GM12878 (cell line): Measurements from ENCODE around the gene ANAPC2. TPM values are rescaled to one million over a fixed set of nuclear protein-coding genes. Genes with fewer than 3 reads are reported as not detected.

Source experiments
- ATAC-seq: fragments of 200-7000 bp; cut with Tn5 transposase; 3 replicates; pipeline ENCODE4 v1.9.1; 2020; ENCODE audit warnings: mild to moderate bottlenecking, moderate library complexity
- BruUV-seq: library from RNA; stranded (reverse); fragments of 400-500 nt; replicated peaks from 2 replicates; lab custom pipeline; 2021; lab: Mats Ljungman, UMichigan
- CTCF ChIA-PET: fragments of 300-600 bp; sonication (Branson Sonifier 250); formaldehyde crosslinking; extraction: SDS; loops from one replicate; lab custom pipeline; 2021; ENCODE audit warnings: inconsistent platforms; lab: Yijun Ruan, JAX
- POLR2A ChIA-PET: fragments of 350-600 bp; formaldehyde crosslinking; extraction: SDS; loops from one replicate; lab custom pipeline; 2021; ENCODE audit warnings: inconsistent platforms; lab: Charles Lee
- RAD21 ChIA-PET: fragments of 300-600 bp; sonication (Branson Sonifier 250); formaldehyde crosslinking; loops from one replicate; lab custom pipeline; 2023; ENCODE audit warnings: antibody characterized with exemption; ENCODE audit not compliant: unreplicated experiment; lab: Charles Lee
- SMC1A ChIA-PET: fragments of 300-600 bp; sonication (Branson Sonifier 250); formaldehyde crosslinking; loops from one replicate; lab custom pipeline; 2023; ENCODE audit not compliant: unreplicated experiment, uncharacterized antibody; lab: Charles Lee
- DNase-seq: peaks from one replicate; pipeline ENCODE4 v3.0.0-alpha.2; 2011; ENCODE audit warnings: low read depth, low spot score
- FAIRE-seq: peaks from 3 replicates; lab custom pipeline; 2011; peaks lifted over from hg19 to GRCh38; lab: Jason Lieb, UNC
- H2AFZ ChIP-seq: 2 replicates; pipeline ENCODE4 v1.6.0; 2011; ENCODE audit warnings: low read depth, low read length, control low read depth; ENCODE audit not compliant: control insufficient read depth
- H3K27ac ChIP-seq: 2 replicates; pipeline ENCODE4 v1.5.1; 2011; ENCODE audit warnings: control low read depth; ENCODE audit not compliant: control insufficient read depth, insufficient read depth
- H3K27me3 ChIP-seq, 2 experiments: replicated peaks in 1 of 2; 2 replicates each; pipeline versions ENCODE4 v1.6.0 to v1.6.1; 2011; ENCODE audit warnings: low read length in 1 of 2; ENCODE audit not compliant: control insufficient read depth in 2 of 2, insufficient read depth in 2 of 2
- H3K36me3 ChIP-seq, 2 experiments: 2 replicates each; pipeline ENCODE4 v1.5.1; 2011; ENCODE audit warnings: low read length in 1 of 2; ENCODE audit not compliant: control insufficient read depth in 2 of 2, insufficient read depth in 2 of 2
- H3K4me1 ChIP-seq: 2 replicates; pipeline ENCODE4 v1.6.1; 2011; ENCODE audit warnings: mild to moderate bottlenecking, low read length, moderate library complexity, mixed read lengths; ENCODE audit not compliant: control insufficient read depth, insufficient read depth
- H3K4me2 ChIP-seq: 2 replicates; pipeline ENCODE4 v1.6.0; 2011; ENCODE audit warnings: control low read depth; ENCODE audit not compliant: control insufficient read depth, insufficient read depth
- H3K4me3 ChIP-seq: fragments of 200-600 bp; sonication (generic); 2 replicates; pipeline ENCODE4 v1.5.1; 2016
- H3K79me2 ChIP-seq: 2 replicates; pipeline ENCODE4 v1.6.0; 2011; ENCODE audit warnings: low read length; ENCODE audit not compliant: control insufficient read depth, insufficient read depth
- H3K9ac ChIP-seq: 2 replicates; pipeline ENCODE4 v1.8.0; 2011; ENCODE audit warnings: low read length, control low read depth, mixed read lengths; ENCODE audit not compliant: control insufficient read depth, insufficient read depth
- H3K9me3 ChIP-seq: replicated peaks from 3 replicates; pipeline ENCODE4 v1.5.1; 2011; ENCODE audit warnings: mild to moderate bottlenecking, low read length; ENCODE audit not compliant: control insufficient read depth, insufficient read depth
- H4K20me1 ChIP-seq: 2 replicates; pipeline ENCODE4 v1.6.0; 2011; ENCODE audit not compliant: control insufficient read depth, insufficient read depth
- BRCA1 ChIP-seq: IDR thresholded peaks from 2 replicates; pipeline ENCODE4 v1.6.1; 2011; ENCODE audit warnings: low read depth, low read length, improper control_type of control experiment
- CBFB ChIP-seq: IDR thresholded peaks from 2 replicates; pipeline ENCODE4 v1.6.1; 2016; ENCODE audit warnings: antibody characterized with exemption, low read depth
- GABPA ChIP-seq: IDR thresholded peaks from 2 replicates; pipeline ENCODE4 v1.6.1; 2014; ENCODE audit warnings: antibody characterized with exemption, low read depth, mild to moderate bottlenecking, inconsistent platforms
- IRF4 ChIP-seq: IDR thresholded peaks from 2 replicates; pipeline ENCODE4 v1.6.1; 2011; ENCODE audit warnings: low read depth, low read length
- JUND ChIP-seq: IDR thresholded peaks from 2 replicates; pipeline ENCODE4 v1.6.1; 2012; ENCODE audit warnings: low read depth, mild to moderate bottlenecking, low read length, improper control_type of control experiment, moderate library complexity
- NFXL1 ChIP-seq: fragments of 450-650 bp; IDR thresholded peaks from 2 replicates; pipeline ENCODE4 v1.6.1; 2017; ENCODE audit warnings: antibody characterized with exemption, mild to moderate bottlenecking, borderline replicate concordance
- PAX5 ChIP-seq: IDR thresholded peaks from 2 replicates; pipeline ENCODE4 v1.6.1; 2011; ENCODE audit warnings: low read depth, low read length, borderline replicate concordance
- POLR2AphosphoS5 ChIP-seq: IDR thresholded peaks from 2 replicates; pipeline ENCODE4 v1.6.1; 2011; ENCODE audit warnings: mild to moderate bottlenecking, low read length, inconsistent platforms
- RAD51 ChIP-seq: fragments of 450-650 bp; IDR thresholded peaks from 2 replicates; pipeline ENCODE4 v1.6.1; 2016; ENCODE audit warnings: moderate library complexity, mild to moderate bottlenecking, inconsistent platforms
- RFX5 ChIP-seq: IDR thresholded peaks from 2 replicates; pipeline ENCODE4 v1.6.1; 2011; ENCODE audit warnings: low read depth, low read length, improper control_type of control experiment
- SUPT20H ChIP-seq: IDR thresholded peaks from 2 replicates; pipeline ENCODE4 v1.6.1; 2011; ENCODE audit warnings: low read depth, mild to moderate bottlenecking, low read length, moderate library complexity, borderline replicate concordance; ENCODE audit not compliant: control insufficient read depth
- SUZ12 ChIP-seq: fragments of 200-600 bp; sonication (generic); IDR thresholded peaks from one replicate; pipeline ENCODE4 v1.6.1; 2018; ENCODE audit warnings: antibody characterized with exemption, mild to moderate bottlenecking; ENCODE audit not compliant: unreplicated experiment
- YY1 ChIP-seq: IDR thresholded peaks from 2 replicates; pipeline ENCODE4 v1.6.1; 2011; ENCODE audit warnings: low read depth, mild to moderate bottlenecking, low read length
- ZNF207 ChIP-seq: fragments of 450-650 bp; IDR thresholded peaks from 2 replicates; pipeline ENCODE4 v1.6.1; 2014; ENCODE audit warnings: antibody characterized with exemption, mild to moderate bottlenecking, borderline replicate concordance
- ZNF24 ChIP-seq: fragments of 450-650 bp; IDR thresholded peaks from 2 replicates; pipeline ENCODE4 v1.6.1; 2017; ENCODE audit warnings: antibody characterized with exemption, mild to moderate bottlenecking
- WGBS: methylation state at CpG from one replicate; pipeline ENCODE4 v1.1.6; 2016; ENCODE audit warnings: low lambda C conversion rate; ENCODE audit not compliant: insufficient replicate concordance, insufficient coverage; ENCODE audit errors: missing lambda C conversion rate; 5-methylcytosine and 5-hydroxymethylcytosine counted together
- in situ Hi-C: fragments of 300-500 bp; cut with MboI; formaldehyde crosslinking; loops from 9 replicates; pipeline ENCODE4 v1.14.3; 2018; ENCODE audit warnings: mixed read lengths
- intact Hi-C: fragments of 100-400 bp; cut with micrococcal nuclease; formaldehyde crosslinking; loops from one replicate; pipeline ENCODE4 v1.14.2; 2022; ENCODE audit not compliant: unreplicated experiment
- polyA plus RNA-seq, 11 experiments: library from polyadenylated mRNA; depleted of rRNA in 4 of 11; unstranded in 6 of 11; stranded (reverse) in 5 of 11; fragments of >200 nt; fragmentation: Nextera tagmentation in 4 of 11; fragmentation: Illumina TruSeq in 1 of 11; extraction: Ambion mirVana in 4 of 11; extraction: Trizol in 1 of 11; gene quantifications; 1 replicate in 1 of 11; 2 replicates in 10 of 11; pipeline versions ENCODE4 v1.2.1 to v1.2.3, GENCODE V29; 2011 to 2016; ENCODE audit warnings: inconsistent platforms in 2 of 11, missing spikeins in 2 of 11, low read depth in 1 of 11
- total RNA-seq, 4 experiments: library from RNA; depleted of rRNA in 3 of 4; stranded (reverse); fragments of >200 nt in 3 of 4; fragmentation: Illumina TruSeq in 1 of 4; extraction: Trizol in 1 of 4; gene quantifications; 2 replicates each; pipeline versions ENCODE4 v1.2.1 to v1.2.3, GENCODE V29; 2013 to 2021
- TF ChIP-seq, protein P1 (sequence below): fragments of 450-650 bp; IDR thresholded peaks from 2 replicates; pipeline ENCODE4 v1.6.1; 2017; ENCODE audit warnings: mild to moderate bottlenecking, low read depth, inconsistent platforms; ENCODE audit not compliant: poor library complexity, severe bottlenecking
- TF ChIP-seq, protein P2 (sequence below): fragments of 450-650 bp; IDR thresholded peaks from 2 replicates; pipeline ENCODE4 v1.6.1; 2017; ENCODE audit warnings: mild to moderate bottlenecking, moderate library complexity

ANAPC2 gene
- total and polyA plus RNA-seq, 10 of the 15 experiments (the other 5 are each of a cell fraction or from before 2014, with no cell fraction given) = 0.03 to 65.2 (median 20.5) TPM

DNA sequence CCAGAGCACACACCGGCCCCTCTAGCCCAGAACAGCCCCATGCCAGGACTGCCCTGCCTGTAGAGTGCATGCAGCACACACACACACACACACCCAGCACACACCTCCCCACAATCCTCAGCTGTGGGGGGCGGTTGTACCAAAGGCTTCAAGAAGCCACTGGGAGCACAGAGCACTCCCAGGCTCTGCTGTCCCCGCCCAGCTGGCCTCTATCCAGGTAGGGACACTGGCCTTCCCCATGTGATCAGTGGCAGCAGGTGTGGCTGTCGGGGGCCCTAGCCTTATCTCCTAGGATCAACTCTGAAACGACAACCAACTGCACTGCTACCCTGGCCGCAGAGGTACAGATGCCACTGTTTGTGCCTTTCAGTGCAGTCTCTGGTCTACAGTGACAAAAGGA, 2.0 kb downstream of the ANAPC2 start:
- Histone ChIP-seq H2AFZ (no peak overlapping the region), H3K27ac (no peak overlapping the region), H3K79me2 (peaks cover 35% of the 10 kb centered on the region), H3K4me3 (no peak overlapping the region), H3K9me3 (no peaks in the 10 kb centered on the region), H3K4me1 (peaks cover 22% of the 10 kb centered on the region), H3K36me3 (peaks cover 7 to 24% of the 10 kb centered on the region in 2 experiments), H3K27me3 (no peaks in the 10 kb centered on the region), H3K9ac (no peak overlapping the region; the same call in 1 of the 2 replicates), H4K20me1 (peaks cover 7% of the 10 kb centered on the region; the same call in 1 of the 2 replicates)
- DNase-seq = no peak
- 63% methylated on average over 6 of the region's 6 CpGs for WGBS
- SMC1A ChIA-PET = no interaction called here
- ATAC-seq = no peak
- RAD21 ChIA-PET = interaction anchor here (3.6 kb wide), 1 partner anchor 37 kb away, joined by 23 read pairs; the partner anchor contains the start of gene RNF208
- POLR2A ChIA-PET = interaction anchor here (4.6 kb wide), 1 partner anchor 37 kb away, joined by 22 read pairs; the partner anchor contains the start of genes CYSRT1 and RNF208
- no peak for FAIRE-seq
- no peak for TF ChIP-seq SUZ12
- TF ChIP-seq JUND = no peak
- no peak for TF ChIP-seq IRF4
- no peak for TF ChIP-seq RAD51
- TF ChIP-seq, protein P1, sequence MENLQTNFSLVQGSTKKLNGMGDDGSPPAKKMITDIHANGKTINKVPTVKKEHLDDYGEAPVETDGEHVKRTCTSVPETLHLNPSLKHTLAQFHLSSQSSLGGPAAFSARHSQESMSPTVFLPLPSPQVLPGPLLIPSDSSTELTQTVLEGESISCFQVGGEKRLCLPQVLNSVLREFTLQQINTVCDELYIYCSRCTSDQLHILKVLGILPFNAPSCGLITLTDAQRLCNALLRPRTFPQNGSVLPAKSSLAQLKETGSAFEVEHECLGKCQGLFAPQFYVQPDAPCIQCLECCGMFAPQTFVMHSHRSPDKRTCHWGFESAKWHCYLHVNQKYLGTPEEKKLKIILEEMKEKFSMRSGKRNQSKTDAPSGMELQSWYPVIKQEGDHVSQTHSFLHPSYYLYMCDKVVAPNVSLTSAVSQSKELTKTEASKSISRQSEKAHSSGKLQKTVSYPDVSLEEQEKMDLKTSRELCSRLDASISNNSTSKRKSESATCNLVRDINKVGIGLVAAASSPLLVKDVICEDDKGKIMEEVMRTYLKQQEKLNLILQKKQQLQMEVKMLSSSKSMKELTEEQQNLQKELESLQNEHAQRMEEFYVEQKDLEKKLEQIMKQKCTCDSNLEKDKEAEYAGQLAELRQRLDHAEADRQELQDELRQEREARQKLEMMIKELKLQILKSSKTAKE = no peak
- no peak for TF ChIP-seq GABPA
- no peak for TF ChIP-seq RFX5
- no peak for TF ChIP-seq PAX5
- TF ChIP-seq, protein P2, sequence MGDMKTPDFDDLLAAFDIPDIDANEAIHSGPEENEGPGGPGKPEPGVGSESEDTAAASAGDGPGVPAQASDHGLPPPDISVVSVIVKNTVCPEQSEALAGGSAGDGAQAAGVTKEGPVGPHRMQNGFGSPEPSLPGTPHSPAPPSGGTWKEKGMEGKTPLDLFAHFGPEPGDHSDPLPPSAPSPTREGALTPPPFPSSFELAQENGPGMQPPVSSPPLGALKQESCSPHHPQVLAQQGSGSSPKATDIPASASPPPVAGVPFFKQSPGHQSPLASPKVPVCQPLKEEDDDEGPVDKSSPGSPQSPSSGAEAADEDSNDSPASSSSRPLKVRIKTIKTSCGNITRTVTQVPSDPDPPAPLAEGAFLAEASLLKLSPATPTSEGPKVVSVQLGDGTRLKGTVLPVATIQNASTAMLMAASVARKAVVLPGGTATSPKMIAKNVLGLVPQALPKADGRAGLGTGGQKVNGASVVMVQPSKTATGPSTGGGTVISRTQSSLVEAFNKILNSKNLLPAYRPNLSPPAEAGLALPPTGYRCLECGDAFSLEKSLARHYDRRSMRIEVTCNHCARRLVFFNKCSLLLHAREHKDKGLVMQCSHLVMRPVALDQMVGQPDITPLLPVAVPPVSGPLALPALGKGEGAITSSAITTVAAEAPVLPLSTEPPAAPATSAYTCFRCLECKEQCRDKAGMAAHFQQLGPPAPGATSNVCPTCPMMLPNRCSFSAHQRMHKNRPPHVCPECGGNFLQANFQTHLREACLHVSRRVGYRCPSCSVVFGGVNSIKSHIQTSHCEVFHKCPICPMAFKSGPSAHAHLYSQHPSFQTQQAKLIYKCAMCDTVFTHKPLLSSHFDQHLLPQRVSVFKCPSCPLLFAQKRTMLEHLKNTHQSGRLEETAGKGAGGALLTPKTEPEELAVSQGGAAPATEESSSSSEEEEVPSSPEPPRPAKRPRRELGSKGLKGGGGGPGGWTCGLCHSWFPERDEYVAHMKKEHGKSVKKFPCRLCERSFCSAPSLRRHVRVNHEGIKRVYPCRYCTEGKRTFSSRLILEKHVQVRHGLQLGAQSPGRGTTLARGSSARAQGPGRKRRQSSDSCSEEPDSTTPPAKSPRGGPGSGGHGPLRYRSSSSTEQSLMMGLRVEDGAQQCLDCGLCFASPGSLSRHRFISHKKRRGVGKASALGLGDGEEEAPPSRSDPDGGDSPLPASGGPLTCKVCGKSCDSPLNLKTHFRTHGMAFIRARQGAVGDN = no peak
- no peak for TF ChIP-seq CBFB
- TF ChIP-seq NFXL1 = no peak
- TF ChIP-seq SUPT20H = no peak
- TF ChIP-seq ZNF207 = no peak
- TF ChIP-seq BRCA1 = no peak
- TF ChIP-seq ZNF24 = no peak
- no peak for TF ChIP-seq YY1
- no peak for TF ChIP-seq POLR2AphosphoS5
- TF ChIP-seq, all 136 proteins: peak for 0
- peak overlapping the region; percentile 93 for H3K4me2 ChIP-seq
- BruUV-seq = no TSS peak
- intact Hi-C loops (loop anchor here (5.0 kb wide), 2 partner anchors 36 to 59 kb away; partner anchors contain the start of gene RNF208), in situ Hi-C loops (no loop called here)
- CTCF ChIA-PET = interaction anchor here (1.3 kb wide), 1 partner anchor 151 kb away, joined by 3 read pairs; no protein-coding TSS in a partner anchor
